ENCODE measurements around the gene AKAP11.

- no peak for TF ChIP-seq EP300 (IDR thresholded peaks at IDR 0.05)
- TF ChIP-seq, protein P1, sequence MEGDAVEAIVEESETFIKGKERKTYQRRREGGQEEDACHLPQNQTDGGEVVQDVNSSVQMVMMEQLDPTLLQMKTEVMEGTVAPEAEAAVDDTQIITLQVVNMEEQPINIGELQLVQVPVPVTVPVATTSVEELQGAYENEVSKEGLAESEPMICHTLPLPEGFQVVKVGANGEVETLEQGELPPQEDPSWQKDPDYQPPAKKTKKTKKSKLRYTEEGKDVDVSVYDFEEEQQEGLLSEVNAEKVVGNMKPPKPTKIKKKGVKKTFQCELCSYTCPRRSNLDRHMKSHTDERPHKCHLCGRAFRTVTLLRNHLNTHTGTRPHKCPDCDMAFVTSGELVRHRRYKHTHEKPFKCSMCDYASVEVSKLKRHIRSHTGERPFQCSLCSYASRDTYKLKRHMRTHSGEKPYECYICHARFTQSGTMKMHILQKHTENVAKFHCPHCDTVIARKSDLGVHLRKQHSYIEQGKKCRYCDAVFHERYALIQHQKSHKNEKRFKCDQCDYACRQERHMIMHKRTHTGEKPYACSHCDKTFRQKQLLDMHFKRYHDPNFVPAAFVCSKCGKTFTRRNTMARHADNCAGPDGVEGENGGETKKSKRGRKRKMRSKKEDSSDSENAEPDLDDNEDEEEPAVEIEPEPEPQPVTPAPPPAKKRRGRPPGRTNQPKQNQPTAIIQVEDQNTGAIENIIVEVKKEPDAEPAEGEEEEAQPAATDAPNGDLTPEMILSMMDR (IDR thresholded peaks at IDR 0.05), result no peak
- TF ChIP-seq POLR2A (IDR thresholded peaks at IDR 0.05), result no peak
- TF ChIP-seq POLR2AphosphoS5 (IDR thresholded peaks at IDR 0.05), result no peak
Observed at GRCh38 chr13:42233726-42234125, 38.2 kb upstream of the AKAP11 start.
